ENCODE results near the gene OTULINL.

OTULINL gene

DNA sequence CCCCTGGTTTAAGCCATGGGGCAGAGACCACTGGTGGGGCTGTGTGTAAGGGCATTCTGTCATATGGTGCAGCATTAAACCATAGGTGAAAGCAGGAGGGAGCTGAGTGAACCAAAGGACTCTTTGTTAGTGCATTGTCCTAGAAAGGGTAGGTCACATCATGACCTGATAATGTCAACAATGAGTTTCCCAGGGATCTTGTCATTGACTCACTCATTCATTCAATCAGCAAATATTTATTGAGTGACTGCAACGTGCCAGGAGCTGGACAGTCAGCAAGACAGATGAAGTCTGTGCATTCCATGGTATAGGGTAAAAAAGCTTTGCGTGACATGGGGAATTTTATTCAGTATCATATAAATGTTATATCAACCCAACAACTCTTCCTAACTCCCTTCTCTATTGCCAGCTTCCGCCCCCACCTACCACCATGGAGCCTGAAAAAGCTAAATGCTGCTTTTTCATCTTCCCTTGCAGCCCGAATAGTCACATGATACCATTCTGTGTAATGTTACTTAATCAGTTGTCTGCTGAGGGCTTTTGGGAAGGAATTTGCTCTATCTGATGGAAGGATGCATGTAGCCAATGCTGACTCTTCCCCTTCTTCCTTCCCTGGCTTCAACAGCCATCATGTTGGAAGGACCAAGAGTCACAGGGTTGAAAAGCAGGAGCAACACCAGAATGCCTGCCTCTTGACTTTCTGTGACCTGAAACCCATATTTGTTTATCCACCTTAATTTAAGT, 11.5 kb upstream of the OTULINL start:
- H3K27ac ChIP-seq: no peak overlapping the region
- TF ChIP-seq, protein P1, sequence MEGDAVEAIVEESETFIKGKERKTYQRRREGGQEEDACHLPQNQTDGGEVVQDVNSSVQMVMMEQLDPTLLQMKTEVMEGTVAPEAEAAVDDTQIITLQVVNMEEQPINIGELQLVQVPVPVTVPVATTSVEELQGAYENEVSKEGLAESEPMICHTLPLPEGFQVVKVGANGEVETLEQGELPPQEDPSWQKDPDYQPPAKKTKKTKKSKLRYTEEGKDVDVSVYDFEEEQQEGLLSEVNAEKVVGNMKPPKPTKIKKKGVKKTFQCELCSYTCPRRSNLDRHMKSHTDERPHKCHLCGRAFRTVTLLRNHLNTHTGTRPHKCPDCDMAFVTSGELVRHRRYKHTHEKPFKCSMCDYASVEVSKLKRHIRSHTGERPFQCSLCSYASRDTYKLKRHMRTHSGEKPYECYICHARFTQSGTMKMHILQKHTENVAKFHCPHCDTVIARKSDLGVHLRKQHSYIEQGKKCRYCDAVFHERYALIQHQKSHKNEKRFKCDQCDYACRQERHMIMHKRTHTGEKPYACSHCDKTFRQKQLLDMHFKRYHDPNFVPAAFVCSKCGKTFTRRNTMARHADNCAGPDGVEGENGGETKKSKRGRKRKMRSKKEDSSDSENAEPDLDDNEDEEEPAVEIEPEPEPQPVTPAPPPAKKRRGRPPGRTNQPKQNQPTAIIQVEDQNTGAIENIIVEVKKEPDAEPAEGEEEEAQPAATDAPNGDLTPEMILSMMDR (conservative IDR thresholded peaks at IDR 0.05): no peak

DNA sequence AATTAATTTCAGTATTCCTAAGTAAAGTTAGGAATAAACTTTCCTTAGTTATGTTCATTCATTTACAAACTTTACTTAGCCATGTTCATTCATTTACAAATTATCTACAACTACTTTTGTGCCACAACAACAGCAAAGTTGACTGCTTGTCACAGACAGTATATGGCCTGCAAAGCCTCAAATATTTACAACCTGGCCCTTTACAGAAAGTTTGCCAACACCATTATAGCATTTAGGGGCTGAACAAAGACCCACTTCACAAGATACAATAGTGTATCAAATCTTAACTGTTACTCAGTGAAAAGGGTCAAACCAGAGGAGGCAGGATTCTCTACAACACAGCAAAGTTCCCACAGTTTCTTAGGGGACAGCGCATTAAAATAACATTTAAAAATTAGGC, 9.7 kb upstream of the OTULINL start:
- no peak overlapping the region for H3K27ac ChIP-seq
- TF ChIP-seq, protein P1 (conservative IDR thresholded peaks at IDR 0.05): no peak

DNA sequence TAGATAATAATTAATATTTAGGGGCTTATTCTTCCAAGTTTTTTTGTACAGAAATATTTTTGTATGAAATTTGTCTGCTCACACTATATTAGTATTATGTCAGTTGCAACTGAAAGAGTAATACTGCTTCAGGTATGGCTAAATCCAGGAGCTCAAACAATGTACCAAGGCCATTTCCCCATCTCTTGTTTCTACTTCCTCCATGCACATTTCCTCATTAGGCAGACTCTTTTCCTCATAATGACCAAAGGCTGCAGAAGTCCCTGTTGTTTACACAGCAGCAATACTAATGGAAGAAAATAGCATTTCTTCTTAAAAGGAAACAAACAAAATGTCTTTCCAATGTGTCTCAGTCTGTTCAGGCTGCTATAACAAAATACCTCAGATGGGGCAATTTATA, 9.2 kb upstream of the OTULINL start:
- TF ChIP-seq, protein P1 (conservative IDR thresholded peaks at IDR 0.05): no peak

DNA sequence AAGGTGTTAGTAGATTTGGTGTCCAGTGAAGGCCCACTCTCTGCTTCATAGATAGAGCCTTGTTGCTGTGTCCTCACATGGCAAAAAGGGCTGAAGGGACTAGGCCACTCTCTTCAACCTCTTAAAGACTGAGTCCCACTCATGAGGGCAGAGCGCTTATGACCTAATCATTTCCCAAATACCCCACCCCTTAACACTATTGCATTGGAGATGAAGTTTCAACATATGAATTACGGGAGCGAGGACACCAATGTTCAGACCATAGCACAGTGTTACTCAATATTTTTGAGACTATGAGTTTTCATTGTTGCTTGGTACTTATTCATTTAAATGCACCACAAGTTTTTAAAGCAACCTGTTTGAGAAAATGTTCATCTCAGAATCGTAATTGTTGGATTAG, 8.8 kb upstream of the OTULINL start:
- TF ChIP-seq, protein P1 (conservative IDR thresholded peaks at IDR 0.05): no peak
- no peak overlapping the region for H3K27ac ChIP-seq

More for the DNA sequence above, 9.2 kb upstream of the OTULINL start:
- H3K27ac ChIP-seq: no peak overlapping the region

DNA sequence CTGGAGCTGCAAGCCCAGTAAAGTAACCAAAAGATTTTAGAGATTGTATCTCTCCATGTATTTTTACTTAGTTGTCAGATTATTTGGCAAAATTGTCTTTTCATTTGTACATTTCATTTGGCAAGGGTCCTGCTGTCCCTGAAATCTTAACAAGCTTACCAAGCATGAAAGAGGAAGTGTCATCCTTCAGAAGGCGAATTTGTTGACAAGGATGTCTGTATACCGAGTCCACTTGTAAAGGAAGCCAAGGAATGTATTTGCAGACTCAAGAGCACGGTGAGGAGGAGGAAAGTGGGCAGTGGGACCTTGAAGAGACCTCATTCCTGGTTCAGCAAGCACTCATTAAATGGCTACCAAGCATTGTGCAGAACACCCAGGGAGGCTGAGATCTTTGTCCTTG, 7.5 kb upstream of the OTULINL start:
- TF ChIP-seq, protein P1 (conservative IDR thresholded peaks at IDR 0.05): no peak
- H3K27ac ChIP-seq: peak overlapping the region; percentile 61

DNA sequence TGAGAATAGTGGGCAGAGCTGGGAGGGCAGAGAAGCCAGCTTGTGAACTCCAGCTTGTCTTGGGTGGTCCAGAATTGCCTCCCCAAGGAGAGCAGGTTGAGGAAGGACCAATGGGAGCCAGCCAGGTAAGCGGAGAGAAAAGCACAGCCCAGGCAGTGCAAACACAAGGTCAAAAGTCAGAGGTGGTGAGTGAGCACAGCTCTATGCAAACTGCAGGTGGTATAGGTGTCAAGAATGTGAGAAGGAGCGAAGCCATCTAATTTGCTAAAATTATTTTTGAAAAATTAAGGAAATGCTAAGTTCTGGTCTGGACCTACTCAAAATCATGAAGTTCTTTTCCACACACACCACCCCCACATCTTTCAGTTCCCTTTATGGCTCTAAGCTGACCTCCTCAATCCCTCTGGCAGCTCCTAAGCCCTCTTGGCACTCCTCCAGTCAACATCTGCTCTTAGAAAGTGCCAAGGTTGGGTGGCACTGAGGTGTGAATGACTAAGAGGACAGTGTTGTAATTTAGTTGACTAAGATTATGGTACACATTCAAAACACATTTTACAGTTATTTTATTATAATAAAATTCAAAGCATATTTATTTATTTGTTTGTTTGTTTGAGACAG, 6.6 kb upstream of the OTULINL start:
- peak overlapping the region; percentile 61 for H3K27ac ChIP-seq
- TF ChIP-seq, protein P1 (conservative IDR thresholded peaks at IDR 0.05): no peak

DNA sequence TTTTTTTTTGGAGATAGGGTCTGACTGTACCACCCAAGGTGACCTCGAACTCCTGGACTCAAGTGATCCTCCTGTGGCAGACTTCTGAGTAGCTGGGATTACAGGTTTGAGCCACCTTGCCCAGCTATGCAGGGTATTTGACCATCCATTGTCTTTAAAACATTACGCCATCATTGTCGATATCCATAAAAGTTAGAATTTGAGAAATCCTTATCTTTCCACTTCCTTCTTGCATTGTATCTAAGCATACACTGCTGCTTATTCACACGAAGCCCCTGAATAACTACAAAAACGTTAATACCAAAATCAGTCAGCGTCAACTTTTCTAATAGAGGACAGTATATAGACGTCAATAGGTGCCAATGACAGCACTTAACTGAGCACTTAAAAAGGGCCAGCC, 5.4 kb upstream of the OTULINL start:
- no peak overlapping the region for H3K27ac ChIP-seq
- TF ChIP-seq, protein P1 (conservative IDR thresholded peaks at IDR 0.05): no peak

Measured in VCaP (cell line).